K562 (cell line): ENCODE measurements around the gene KLHL20. TPM values are rescaled to one million over a fixed set of nuclear protein-coding genes. Genes with fewer than 3 reads are reported as not detected.
A peak's percentile ranks its signal among the peaks of the same experiment; 100 is the strongest.

Experiments used
- CHD1 ChIP-seq: fragments of 200-600 bp; sonication (generic); IDR thresholded peaks from one replicate; pipeline ENCODE4 v1.6.1; 2012; ENCODE audit warnings: mild to moderate bottlenecking, moderate library complexity, low read length, inconsistent platforms
- GATAD2B ChIP-seq: fragments of 450-650 bp; IDR thresholded peaks from 2 replicates; pipeline ENCODE4 v1.6.1; 2017; ENCODE audit warnings: mild to moderate bottlenecking, borderline replicate concordance
- HLTF ChIP-seq: fragments of 450-650 bp; IDR thresholded peaks from 2 replicates; pipeline ENCODE4 v1.6.1; 2016
- MCM3 ChIP-seq: fragments of 450-650 bp; IDR thresholded peaks from 2 replicates; pipeline ENCODE4 v1.6.1; 2016
- MCM5 ChIP-seq: fragments of 450-650 bp; IDR thresholded peaks from 2 replicates; pipeline ENCODE4 v1.6.1; 2016; ENCODE audit warnings: low read depth
- MYC ChIP-seq, 2 experiments: fragments of 250-450 bp in 1 of 2; sonication (Bioruptor Pico) in 1 of 2; IDR thresholded peaks; 2 replicates each; pipeline versions ENCODE4 v1.5.1 to v1.6.1; 2012 to 2021; ENCODE audit warnings: low read depth in 2 of 2, borderline replicate concordance in 1 of 2, improper control_type of control experiment in 1 of 2, low read length in 1 of 2, mild to moderate bottlenecking in 1 of 2, moderate library complexity in 1 of 2
- NFIC ChIP-seq: fragments of 450-650 bp; IDR thresholded peaks from 2 replicates; pipeline ENCODE4 v1.6.1; 2017; ENCODE audit warnings: mild to moderate bottlenecking, inconsistent platforms
- RBM15 ChIP-seq: fragments of 200-400 bp; formaldehyde crosslinking; IDR thresholded peaks from 2 replicates; pipeline ENCODE4 v1.6.1; 2018; ENCODE audit warnings: mild to moderate bottlenecking, low read length, moderate library complexity; ENCODE audit not compliant: insufficient read depth
- SAFB2 ChIP-seq: fragments of 200-400 bp; formaldehyde crosslinking; IDR thresholded peaks from 2 replicates; pipeline ENCODE4 v1.6.1; 2018; ENCODE audit warnings: borderline replicate concordance, low read length, low read depth, moderate library complexity; ENCODE audit not compliant: severe bottlenecking
- SMAD4 ChIP-seq: fragments of 250-450 bp; sonication (Bioruptor Pico); conservative IDR thresholded peaks from 2 replicates; pipeline ENCODE4 v1.8.0; 2021; ENCODE audit warnings: inconsistent platforms, mild to moderate bottlenecking, moderate library complexity
- TAF1 ChIP-seq: IDR thresholded peaks from 2 replicates; pipeline ENCODE4 v1.6.1; 2011; ENCODE audit warnings: mild to moderate bottlenecking, low read length, moderate library complexity; ENCODE audit not compliant: insufficient read depth, control insufficient read depth, severe bottlenecking; ENCODE audit errors: extremely low read depth
- TEAD1 ChIP-seq, 2 experiments: fragments of 450-650 bp in 1 of 2; sonication (generic) in 1 of 2; formaldehyde crosslinking; IDR thresholded peaks; 2 replicates each; pipeline versions ENCODE4 v1.4.0 to v1.8.0; 2020 to 2022; ENCODE audit warnings: mild to moderate bottlenecking in 2 of 2, missing genetic modification reagents in 1 of 2
- ZNF232 ChIP-seq: sonication (generic); formaldehyde crosslinking; IDR thresholded peaks from 2 replicates; pipeline ENCODE4 v1.8.0; 2022; ENCODE audit warnings: mild to moderate bottlenecking, missing genetic modification reagents
- ZNF347 ChIP-seq: fragments of 450-650 bp; formaldehyde crosslinking; IDR thresholded peaks from 2 replicates; pipeline ENCODE4 v1.4.0; 2020; ENCODE audit warnings: low read depth, mild to moderate bottlenecking, moderate library complexity
- ZNF76 ChIP-seq: fragments of 250-450 bp; sonication (Bioruptor Pico); IDR thresholded peaks from 2 replicates; pipeline ENCODE4 v1.4.0; 2020; ENCODE audit warnings: mild to moderate bottlenecking, moderate library complexity, borderline replicate concordance
- polyA plus RNA-seq, 8 experiments: library from polyadenylated mRNA; depleted of rRNA in 4 of 8; stranded (reverse) in 5 of 8; unstranded in 3 of 8; fragments of >200 nt; fragmentation: Nextera tagmentation in 2 of 8; fragmentation: Illumina TruSeq in 1 of 8; extraction: Ambion mirVana in 2 of 8; extraction: Trizol in 1 of 8; gene quantifications; 2 replicates each; pipeline versions ENCODE4 v1.2.1 to v1.2.3, GENCODE V29; 2011 to 2014; ENCODE audit warnings: inconsistent platforms in 1 of 8, missing spikeins in 1 of 8
- total RNA-seq, 7 experiments: library from RNA; depleted of rRNA in 6 of 7; stranded (reverse); fragments of >200 nt in 6 of 7; fragmentation: Illumina TruSeq in 2 of 7; extraction: Trizol in 2 of 7; gene quantifications; 2 replicates each; pipeline versions ENCODE4 v1.2.1 to v1.2.3, GENCODE V29; 2011 to 2021; ENCODE audit warnings: low replicate concordance in 1 of 7
- TF ChIP-seq, protein P1 (sequence below), 2 experiments: fragments of 450-650 bp in 1 of 2; sonication (generic) in 1 of 2; formaldehyde crosslinking in 1 of 2; IDR thresholded peaks; 2 replicates each; pipeline versions ENCODE4 v1.7.1 to v1.9.0; 2016 to 2022; ENCODE audit warnings: inconsistent platforms in 1 of 2, mild to moderate bottlenecking in 1 of 2, missing genetic modification reagents in 1 of 2
- TF ChIP-seq, protein P2 (sequence below): fragments of 250-450 bp; sonication (Bioruptor Pico); IDR thresholded peaks from 2 replicates; pipeline ENCODE4 v1.9.0; 2021; ENCODE audit warnings: mild to moderate bottlenecking

Gene KLHL20
- total and polyA plus RNA-seq, 9 of the 15 experiments (the other 6 are each of a cell fraction or from before 2014, with no cell fraction given), result 8.9 to 23.2 (median 16.8) TPM

DNA sequence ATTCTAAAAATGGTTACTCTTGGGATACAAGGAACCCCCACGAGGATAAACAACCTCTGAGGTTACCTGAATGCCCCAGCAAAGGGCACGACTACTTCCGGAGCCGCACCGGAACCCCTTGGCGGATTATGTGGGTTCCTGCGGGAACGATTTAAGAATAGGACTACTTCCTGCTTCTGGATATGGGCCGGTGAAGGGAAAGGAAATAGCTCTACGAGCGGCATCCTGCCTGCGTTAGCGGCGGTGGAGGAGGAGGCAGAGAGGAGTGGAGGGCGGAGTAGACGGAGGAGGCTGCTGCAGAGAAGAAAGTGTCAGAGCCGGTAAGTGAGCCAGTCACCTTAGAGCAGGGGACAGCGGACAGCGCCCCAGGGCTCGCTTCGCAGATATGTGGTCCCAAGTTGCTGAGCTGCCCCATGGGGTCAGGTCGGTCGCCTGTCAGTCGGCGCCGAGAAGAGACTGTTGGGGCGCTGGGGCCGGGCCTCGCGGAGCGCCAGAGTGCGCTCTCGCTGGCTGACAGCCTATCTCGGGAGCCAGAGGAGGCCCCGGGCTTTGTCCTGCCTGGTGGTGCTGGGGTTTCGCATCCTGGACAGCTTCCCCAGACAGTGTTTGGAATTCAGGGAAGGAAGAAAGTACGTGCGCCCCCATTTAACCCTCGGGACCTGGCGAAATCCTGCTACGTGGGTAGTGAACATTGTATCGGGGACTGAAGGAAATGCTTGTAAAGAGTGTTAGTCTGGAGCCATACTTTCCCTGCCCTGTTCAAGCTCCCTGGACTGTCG, at the start of gene KLHL20 (continued):
- TF ChIP-seq, protein P1, sequence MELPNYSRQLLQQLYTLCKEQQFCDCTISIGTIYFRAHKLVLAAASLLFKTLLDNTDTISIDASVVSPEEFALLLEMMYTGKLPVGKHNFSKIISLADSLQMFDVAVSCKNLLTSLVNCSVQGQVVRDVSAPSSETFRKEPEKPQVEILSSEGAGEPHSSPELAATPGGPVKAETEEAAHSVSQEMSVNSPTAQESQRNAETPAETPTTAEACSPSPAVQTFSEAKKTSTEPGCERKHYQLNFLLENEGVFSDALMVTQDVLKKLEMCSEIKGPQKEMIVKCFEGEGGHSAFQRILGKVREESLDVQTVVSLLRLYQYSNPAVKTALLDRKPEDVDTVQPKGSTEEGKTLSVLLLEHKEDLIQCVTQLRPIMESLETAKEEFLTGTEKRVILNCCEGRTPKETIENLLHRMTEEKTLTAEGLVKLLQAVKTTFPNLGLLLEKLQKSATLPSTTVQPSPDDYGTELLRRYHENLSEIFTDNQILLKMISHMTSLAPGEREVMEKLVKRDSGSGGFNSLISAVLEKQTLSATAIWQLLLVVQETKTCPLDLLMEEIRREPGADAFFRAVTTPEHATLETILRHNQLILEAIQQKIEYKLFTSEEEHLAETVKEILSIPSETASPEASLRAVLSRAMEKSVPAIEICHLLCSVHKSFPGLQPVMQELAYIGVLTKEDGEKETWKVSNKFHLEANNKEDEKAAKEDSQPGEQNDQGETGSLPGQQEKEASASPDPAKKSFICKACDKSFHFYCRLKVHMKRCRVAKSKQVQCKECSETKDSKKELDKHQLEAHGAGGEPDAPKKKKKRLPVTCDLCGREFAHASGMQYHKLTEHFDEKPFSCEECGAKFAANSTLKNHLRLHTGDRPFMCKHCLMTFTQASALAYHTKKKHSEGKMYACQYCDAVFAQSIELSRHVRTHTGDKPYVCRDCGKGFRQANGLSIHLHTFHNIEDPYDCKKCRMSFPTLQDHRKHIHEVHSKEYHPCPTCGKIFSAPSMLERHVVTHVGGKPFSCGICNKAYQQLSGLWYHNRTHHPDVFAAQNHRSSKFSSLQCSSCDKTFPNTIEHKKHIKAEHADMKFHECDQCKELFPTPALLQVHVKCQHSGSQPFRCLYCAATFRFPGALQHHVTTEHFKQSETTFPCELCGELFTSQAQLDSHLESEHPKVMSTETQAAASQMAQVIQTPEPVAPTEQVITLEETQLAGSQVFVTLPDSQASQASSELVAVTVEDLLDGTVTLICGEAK (IDR thresholded peaks at IDR 0.05), result peak; percentile 100
- TF ChIP-seq, protein P1 (CRISPR knock-in tag; IDR thresholded peaks at IDR 0.05), result no peak
- TF ChIP-seq ZNF76 (CRISPR knock-in tag), result no peak
- no peak for TF ChIP-seq RBM15
- TF ChIP-seq SAFB2, result no peak
- TF ChIP-seq ZNF347 (CRISPR knock-in tag), result no peak
- TF ChIP-seq NFIC, result peak; percentile 72
- TF ChIP-seq GATAD2B, result peak; percentile 77
- peak; percentile 98 for TF ChIP-seq TAF1
- TF ChIP-seq, protein P2, sequence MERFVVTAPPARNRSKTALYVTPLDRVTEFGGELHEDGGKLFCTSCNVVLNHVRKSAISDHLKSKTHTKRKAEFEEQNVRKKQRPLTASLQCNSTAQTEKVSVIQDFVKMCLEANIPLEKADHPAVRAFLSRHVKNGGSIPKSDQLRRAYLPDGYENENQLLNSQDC (CRISPR knock-in tag), result peak; percentile 88
- peak; percentile 85 for TF ChIP-seq SMAD4 (CRISPR knock-in tag)
- no peak for TF ChIP-seq MCM5
- peak; percentile 98 for TF ChIP-seq HLTF
- peak; percentile 84; the same call in 1 of the 2 replicates for TF ChIP-seq ZNF232 (CRISPR knock-in tag)
- TF ChIP-seq TEAD1 (CRISPR knock-in tag; IDR thresholded peaks at IDR 0.05), result peak; percentile 40 to 72; a peak in 3 of 4 replicates
- peak; percentile 86 for TF ChIP-seq CHD1
- peak; percentile 79 for TF ChIP-seq MYC (IDR thresholded peaks at IDR 0.05; ENCODE audit: low read depth, low read length)
- peak; percentile 23; the same call in 1 of the 2 replicates for TF ChIP-seq MYC (CRISPR knock-in tag; IDR thresholded peaks at IDR 0.05; ENCODE audit: borderline replicate concordance, low read depth)
- TF ChIP-seq MCM3, result no peak
